Measurements from ENCODE around the gene ERVFRD-1.
"Not testable (repeated sequence)": the region's sequence is repeated elsewhere in the genome, so short reads cannot be mapped to it uniquely, and the experiment has no call there.

Gene ERVFRD-1

GRCh38 chr6:11087141-11087812, 24.2 kb downstream of the ERVFRD-1 start:
- not testable (repeated sequence) for DNase-seq (ENCODE audit: low spot score)

GRCh38 chr6:11085758-11086435, 25.6 kb downstream of the ERVFRD-1 start:
- no peak for DNase-seq (ENCODE audit: low spot score)

- DNase-seq (ENCODE audit: low spot score), result no peak
Measured at GRCh38 chr6:11083956-11084355, 27.6 kb downstream of the ERVFRD-1 start.

GRCh38 chr6:11083491-11083890, 28.0 kb downstream of the ERVFRD-1 start:
- no peak for DNase-seq (ENCODE audit: low spot score)

GRCh38 chr6:11080296-11080695, 31.2 kb downstream of the ERVFRD-1 start:
- DNase-seq (ENCODE audit: low spot score), result no peak

- no peak for DNase-seq (ENCODE audit: low spot score)
Measured at GRCh38 chr6:11078266-11078665, 33.3 kb downstream of the ERVFRD-1 start.

GRCh38 chr6:11076540-11076939, 35.0 kb downstream of the ERVFRD-1 start:
- no peak for DNase-seq (ENCODE audit: low spot score)

GRCh38 chr6:11072101-11072500, 39.4 kb downstream of the ERVFRD-1 start:
- no peak for DNase-seq (ENCODE audit: low spot score)

GRCh38 chr6:11069760-11070159, 41.8 kb downstream of the ERVFRD-1 start:
- DNase-seq (ENCODE audit: low spot score), result no peak

- DNase-seq (ENCODE audit: low spot score), result no peak
Measured at GRCh38 chr6:11067348-11067747, 44.2 kb downstream of the ERVFRD-1 start.

GRCh38 chr6:11066505-11067347, 44.8 kb downstream of the ERVFRD-1 start:
- no peak for DNase-seq (ENCODE audit: low spot score)

GRCh38 chr6:11065436-11066202, 45.9 kb downstream of the ERVFRD-1 start:
- DNase-seq (ENCODE audit: low spot score), result no peak

GRCh38 chr6:11064836-11065235, 46.7 kb downstream of the ERVFRD-1 start:
- no peak for DNase-seq (ENCODE audit: low spot score)

- DNase-seq (ENCODE audit: low spot score), result no peak
Measured at GRCh38 chr6:11062715-11063114, 48.8 kb downstream of the ERVFRD-1 start.

- DNase-seq (ENCODE audit: low spot score), result no peak
Measured at GRCh38 chr6:11062083-11062482, 49.4 kb downstream of the ERVFRD-1 start.

- no peak for DNase-seq (ENCODE audit: low spot score)
Measured at GRCh38 chr6:11058406-11058805, 53.1 kb downstream of the ERVFRD-1 start.

GRCh38 chr6:11056871-11057270, 54.7 kb downstream of the ERVFRD-1 start:
- no peak for DNase-seq (ENCODE audit: low spot score)

GRCh38 chr6:11055127-11055627, 56.3 kb downstream of the ERVFRD-1 start:
- DNase-seq (ENCODE audit: low spot score), result no peak

- no peak for DNase-seq (ENCODE audit: low spot score)
Measured at GRCh38 chr6:11054722-11055121, 56.8 kb downstream of the ERVFRD-1 start.

- no peak for DNase-seq (ENCODE audit: low spot score)
Measured at GRCh38 chr6:11053307-11053706, 58.2 kb downstream of the ERVFRD-1 start.

Data from CD4-positive, alpha-beta T cell treated with Interleukin-15 for 4 hours (primary cell).